GM15510 (cell line): ENCODE results near the gene MACO1.

Experiments used
- POLR2A ChIP-seq: IDR thresholded peaks from 3 replicates; pipeline ENCODE4 v1.6.1; 2011; ENCODE audit warnings: borderline replicate concordance; ENCODE audit not compliant: insufficient read length; ENCODE audit errors: extremely low read depth

The MACO1 gene

GRCh38 chr1:25517476-25518394 lies 87.0 kb downstream of the MACO1 start:
- TF ChIP-seq POLR2A: no peak

- no peak for TF ChIP-seq POLR2A
Measured at GRCh38 chr1:25519624-25520023, 88.9 kb downstream of the MACO1 start.

GRCh38 chr1:25520446-25521061 lies 89.9 kb downstream of the MACO1 start:
- no peak for TF ChIP-seq POLR2A

GRCh38 chr1:25522031-25522655 lies 91.4 kb downstream of the MACO1 start:
- no peak for TF ChIP-seq POLR2A

- TF ChIP-seq POLR2A: no peak
Measured at GRCh38 chr1:25523542-25523941, 92.8 kb downstream of the MACO1 start.

GRCh38 chr1:25524568-25525360 lies 94.1 kb downstream of the MACO1 start:
- TF ChIP-seq POLR2A: no peak

GRCh38 chr1:25525361-25525688 lies 94.6 kb downstream of the MACO1 start:
- TF ChIP-seq POLR2A: no peak

- TF ChIP-seq POLR2A: no peak
Measured at GRCh38 chr1:25526753-25527152, 96.1 kb downstream of the MACO1 start.

GRCh38 chr1:25527226-25527846 lies 96.6 kb downstream of the MACO1 start:
- TF ChIP-seq POLR2A: no peak

GRCh38 chr1:25527946-25528595 lies 97.4 kb downstream of the MACO1 start:
- no peak for TF ChIP-seq POLR2A

- TF ChIP-seq POLR2A: no peak
Measured at GRCh38 chr1:25528881-25529517, 98.3 kb downstream of the MACO1 start.

- no peak for TF ChIP-seq POLR2A
Measured at GRCh38 chr1:25529518-25530185, 99.0 kb downstream of the MACO1 start.

GRCh38 chr1:25530186-25531081 lies 99.7 kb downstream of the MACO1 start:
- no peak for TF ChIP-seq POLR2A

- TF ChIP-seq POLR2A: no peak
Measured at GRCh38 chr1:25531082-25531461, 100.4 kb downstream of the MACO1 start.
